Choroid plexus epithelial cell (primary cell): ENCODE measurements around the gene ESPN.

ENCODE experiments used
- DNase-seq: peaks from one replicate; pipeline ENCODE4 v3.0.0-alpha.2; 2010; ENCODE audit warnings: low read depth
- H3K4me3 ChIP-seq: 2 replicates; pipeline ENCODE4 v1.5.1; 2011; ENCODE audit warnings: low read depth, mild to moderate bottlenecking, control low read depth, low read length, moderate library complexity
- TF ChIP-seq, protein P1 (sequence below): conservative IDR thresholded peaks from 2 replicates; pipeline ENCODE4 v1.5.1; 2011; ENCODE audit warnings: low read depth, mild to moderate bottlenecking, control low read depth, inconsistent platforms, low read length, moderate library complexity

Gene ESPN

DNA sequence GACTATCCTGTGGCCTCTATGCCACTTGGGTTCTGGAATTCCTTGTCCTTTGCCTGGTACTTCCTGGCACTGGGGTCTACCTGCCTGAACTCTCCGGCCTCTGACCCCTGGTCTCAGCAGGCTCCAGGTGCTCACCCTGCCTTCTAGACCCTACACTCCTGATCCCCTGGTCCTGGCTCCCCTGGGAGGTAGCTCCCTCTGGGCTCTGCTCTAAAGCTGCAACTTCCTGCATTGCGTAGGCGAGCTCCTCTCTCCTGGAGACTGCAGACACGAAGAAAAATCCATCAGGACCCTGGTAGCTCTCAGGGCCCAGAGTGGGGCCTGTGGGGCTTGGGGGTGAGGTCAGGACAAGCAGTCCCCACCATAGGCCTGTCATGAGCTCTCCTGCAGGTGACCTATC lies 74.7 kb downstream of the ESPN start:
- TF ChIP-seq, protein P1, sequence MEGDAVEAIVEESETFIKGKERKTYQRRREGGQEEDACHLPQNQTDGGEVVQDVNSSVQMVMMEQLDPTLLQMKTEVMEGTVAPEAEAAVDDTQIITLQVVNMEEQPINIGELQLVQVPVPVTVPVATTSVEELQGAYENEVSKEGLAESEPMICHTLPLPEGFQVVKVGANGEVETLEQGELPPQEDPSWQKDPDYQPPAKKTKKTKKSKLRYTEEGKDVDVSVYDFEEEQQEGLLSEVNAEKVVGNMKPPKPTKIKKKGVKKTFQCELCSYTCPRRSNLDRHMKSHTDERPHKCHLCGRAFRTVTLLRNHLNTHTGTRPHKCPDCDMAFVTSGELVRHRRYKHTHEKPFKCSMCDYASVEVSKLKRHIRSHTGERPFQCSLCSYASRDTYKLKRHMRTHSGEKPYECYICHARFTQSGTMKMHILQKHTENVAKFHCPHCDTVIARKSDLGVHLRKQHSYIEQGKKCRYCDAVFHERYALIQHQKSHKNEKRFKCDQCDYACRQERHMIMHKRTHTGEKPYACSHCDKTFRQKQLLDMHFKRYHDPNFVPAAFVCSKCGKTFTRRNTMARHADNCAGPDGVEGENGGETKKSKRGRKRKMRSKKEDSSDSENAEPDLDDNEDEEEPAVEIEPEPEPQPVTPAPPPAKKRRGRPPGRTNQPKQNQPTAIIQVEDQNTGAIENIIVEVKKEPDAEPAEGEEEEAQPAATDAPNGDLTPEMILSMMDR = no peak
- H3K4me3 ChIP-seq = no peak overlapping the region
- no peak for DNase-seq

DNA sequence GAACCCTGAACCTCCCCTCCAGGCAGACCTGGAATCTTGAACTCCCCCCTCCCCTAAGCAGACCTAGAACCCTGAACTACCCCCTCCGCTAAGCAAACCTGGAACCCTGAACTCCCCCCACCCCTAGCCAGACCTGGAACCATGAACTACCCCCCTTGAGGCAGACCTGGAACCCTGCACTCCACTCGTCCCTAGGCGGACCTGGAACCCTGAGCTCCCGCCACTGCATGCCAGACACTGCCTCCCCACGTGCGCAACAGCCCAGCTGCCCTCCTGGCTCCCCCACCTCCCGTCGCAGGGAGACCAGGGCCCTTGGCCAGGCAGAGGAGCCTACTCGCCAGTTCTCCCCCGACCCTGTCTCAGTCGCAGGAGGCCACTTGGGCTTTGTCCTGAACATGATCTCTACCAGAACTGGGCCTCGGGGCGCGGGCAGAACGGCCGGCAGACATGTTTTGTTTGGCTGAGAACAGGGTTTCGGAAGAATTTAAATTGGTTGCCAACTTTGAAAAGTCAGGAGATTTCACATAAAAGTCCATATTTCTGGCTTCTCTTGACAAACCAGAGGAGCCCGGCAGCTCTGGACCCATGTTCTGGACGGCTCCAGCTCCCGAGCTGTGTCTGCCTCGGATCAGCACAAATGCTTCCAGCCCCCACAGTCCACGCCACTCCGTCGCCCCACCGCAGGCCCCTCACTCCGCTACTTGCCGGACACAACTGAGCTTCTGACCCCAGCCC lies 76.1 kb downstream of the ESPN start:
- TF ChIP-seq, protein P1 = no peak
- no peak for DNase-seq
- H3K4me3 ChIP-seq = no peak overlapping the region

DNA sequence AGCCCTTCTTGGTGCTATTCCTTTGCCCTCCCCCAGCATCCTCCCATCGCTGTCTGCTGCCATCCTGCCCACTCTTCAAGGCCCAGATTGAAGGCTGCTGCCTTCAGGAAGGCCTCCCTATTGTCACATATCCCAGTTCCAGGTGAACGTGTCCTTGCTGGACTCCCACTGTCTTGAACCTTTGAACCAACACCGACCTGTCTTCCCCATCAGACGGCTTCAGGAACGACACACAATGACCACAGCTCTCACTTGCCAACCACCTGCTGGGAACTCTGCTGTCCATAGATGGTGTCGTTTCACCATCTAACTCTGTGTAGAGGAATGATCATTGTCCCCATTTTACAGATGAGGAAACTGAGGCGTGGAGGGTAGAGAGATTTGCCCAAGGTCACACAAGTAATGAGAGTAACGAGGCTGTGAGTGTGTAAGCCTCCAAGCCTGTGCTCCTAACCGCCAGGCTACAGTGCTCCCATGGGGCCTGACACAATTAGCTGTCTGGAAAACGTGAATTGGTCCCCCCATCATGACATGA lies 76.8 kb downstream of the ESPN start:
- no peak for DNase-seq

DNA sequence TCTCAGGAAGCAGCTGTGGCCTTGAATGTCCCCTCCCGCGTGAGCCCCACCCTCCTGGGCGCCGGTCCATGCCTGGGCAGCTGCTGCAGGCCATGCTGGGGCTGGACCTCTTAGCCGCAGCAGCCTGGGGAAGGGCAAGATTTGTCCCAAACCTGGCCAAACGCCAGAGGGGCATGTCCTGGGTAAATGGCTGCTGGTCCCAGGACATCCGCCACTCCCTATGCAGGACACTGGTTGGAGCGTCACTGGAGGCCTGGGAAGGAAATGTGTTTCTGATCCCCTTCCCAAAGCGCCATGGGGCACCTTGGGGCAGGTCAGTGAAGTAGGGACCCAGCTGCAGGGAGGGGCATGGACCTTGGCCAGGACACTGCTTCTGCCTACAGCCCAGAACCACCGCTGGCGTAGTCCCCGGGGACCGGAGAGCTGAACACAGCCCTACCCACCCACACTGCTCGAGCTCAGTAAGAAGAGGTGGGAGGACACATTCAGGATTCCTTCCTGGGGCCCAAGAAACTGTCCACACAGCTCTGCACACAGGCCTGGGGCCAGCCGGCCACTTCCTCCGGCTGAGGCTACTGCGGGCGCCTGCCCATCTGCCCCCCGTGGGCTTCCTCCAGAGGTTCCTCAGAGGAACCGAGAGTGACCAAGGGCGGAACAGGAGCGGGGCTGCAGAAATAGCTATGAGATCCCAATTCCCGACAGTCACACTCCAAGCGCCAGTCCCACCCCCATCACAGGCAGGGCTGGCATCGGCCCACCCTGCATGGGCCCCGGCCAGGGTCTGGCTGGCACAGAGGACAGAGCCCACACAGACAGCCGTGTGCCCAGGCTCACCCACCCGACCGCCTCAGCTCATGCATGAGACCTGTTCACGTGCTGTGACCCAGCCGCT lies 77.7 kb downstream of the ESPN start:
- no peak for DNase-seq
- no peak overlapping the region for H3K4me3 ChIP-seq
- TF ChIP-seq, protein P1 = no peak

More for the DNA sequence above, 76.8 kb downstream of the ESPN start:
- TF ChIP-seq, protein P1 = no peak
- no peak overlapping the region for H3K4me3 ChIP-seq

DNA sequence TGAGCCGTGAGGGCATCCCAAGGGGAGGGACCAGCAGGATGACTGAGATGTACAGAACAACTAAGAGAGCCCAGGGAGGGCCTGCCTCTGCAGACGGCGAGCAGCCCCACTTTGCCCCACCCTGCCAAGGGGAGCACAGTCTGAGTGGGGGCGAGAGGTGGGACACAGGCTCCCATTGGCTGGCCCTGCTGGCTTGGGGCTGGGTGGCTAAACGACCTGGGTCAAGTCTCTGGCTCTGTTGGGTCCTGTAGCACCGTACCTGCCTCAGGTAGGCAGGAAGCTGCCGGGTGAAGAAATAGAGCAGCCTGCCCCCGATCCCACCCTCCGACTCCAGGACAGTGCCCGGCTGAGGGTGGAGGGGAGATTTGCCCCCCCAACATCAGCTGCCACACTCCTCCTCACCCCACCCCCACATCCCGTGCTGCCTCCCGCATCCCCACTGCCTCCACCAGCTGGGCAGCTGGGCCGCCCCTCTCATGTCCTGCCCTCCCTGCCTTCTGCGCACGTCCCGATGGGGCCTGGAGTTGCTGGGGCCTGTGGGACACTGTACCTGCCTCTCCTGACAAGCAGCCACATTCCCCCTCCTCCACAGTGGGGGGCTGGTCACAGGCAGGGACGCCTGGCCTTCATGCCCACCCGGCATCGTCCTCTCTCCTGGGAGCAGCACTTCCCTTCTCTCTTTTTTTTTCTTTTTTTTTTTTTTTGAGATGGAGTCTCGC lies 79.5 kb downstream of the ESPN start:
- TF ChIP-seq, protein P1 = no peak
- DNase-seq = no peak

DNA sequence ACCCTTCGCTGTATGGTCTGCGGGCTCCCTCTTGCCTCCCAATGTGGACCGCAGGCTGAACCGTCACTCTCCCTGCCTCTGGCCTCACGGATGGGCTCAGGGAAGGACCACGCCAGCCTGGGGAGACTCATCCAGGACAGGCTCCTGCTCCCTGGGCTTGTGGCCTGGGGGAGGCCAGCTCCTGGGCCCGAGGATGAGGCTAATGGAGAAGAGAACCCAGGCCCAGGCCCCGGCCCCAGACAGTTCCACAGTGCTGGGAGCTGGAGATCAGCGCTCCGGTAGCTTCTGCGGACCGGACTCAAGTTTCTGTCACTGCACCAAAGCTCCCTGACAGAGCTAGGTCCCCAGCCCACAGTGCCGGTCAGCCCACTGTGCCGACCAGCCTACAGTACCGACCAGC lies 80.3 kb downstream of the ESPN start:
- DNase-seq = no peak
- TF ChIP-seq, protein P1 = no peak
- H3K4me3 ChIP-seq = no peak overlapping the region

More for the DNA sequence above, 79.5 kb downstream of the ESPN start:
- no peak overlapping the region for H3K4me3 ChIP-seq
